ENCODE data around the gene FNDC4. TPM values are rescaled to one million over a fixed set of nuclear protein-coding genes. Genes with fewer than 3 reads are reported as not detected.

Gene FNDC4
- total RNA-seq, 4 donors from 2014 or later: 39.6 to 65.4 (median 50.9) TPM

DNA sequence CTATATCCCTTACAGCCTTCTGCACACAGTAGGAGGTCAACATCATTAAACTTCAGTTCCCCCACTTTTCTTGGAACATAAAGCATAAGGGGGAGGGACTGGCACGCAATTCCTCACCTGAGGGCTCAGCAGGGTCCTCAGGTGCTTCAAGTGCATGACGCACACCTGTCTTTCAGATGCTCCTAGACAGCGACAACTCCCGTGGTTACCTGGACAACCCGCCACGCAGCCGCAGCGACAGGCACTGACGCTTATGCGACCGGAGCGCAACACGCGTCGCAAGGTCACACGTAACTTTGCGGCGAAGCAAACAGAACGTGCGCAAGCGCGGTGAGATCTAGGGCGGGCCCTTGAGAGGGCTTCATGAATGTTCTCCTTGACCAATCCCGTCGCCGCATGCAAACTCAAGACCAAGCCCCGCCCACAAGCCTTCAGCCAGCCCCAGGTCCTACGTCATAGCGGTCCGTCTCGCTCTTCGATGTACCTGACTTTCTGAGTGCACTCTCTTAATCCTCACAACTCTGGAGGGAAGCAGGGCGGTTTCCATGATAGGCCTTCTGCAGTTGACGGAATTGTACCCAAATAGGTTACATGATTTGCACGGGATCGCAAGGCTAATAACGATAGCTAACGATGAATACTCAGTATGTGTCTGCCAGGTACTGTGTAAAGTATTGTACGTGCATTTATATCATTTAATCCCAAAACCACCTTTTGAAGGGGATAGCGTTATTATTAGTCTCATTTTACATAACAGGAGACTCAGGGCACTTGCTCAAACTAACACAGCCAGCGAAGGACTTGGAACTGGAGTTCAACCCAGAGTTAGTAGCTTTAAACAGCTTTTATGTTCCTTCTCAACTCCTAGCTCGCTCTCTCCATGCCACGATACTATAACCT, 5.3 kb downstream of the FNDC4 start, which contains the start of gene IFT172:
IFT172 (minus strand) TSS at position 246 of the 900 bp plus-strand sequence; CDS start at position 156, 90 bp downstream.
- TF ChIP-seq, protein P1, sequence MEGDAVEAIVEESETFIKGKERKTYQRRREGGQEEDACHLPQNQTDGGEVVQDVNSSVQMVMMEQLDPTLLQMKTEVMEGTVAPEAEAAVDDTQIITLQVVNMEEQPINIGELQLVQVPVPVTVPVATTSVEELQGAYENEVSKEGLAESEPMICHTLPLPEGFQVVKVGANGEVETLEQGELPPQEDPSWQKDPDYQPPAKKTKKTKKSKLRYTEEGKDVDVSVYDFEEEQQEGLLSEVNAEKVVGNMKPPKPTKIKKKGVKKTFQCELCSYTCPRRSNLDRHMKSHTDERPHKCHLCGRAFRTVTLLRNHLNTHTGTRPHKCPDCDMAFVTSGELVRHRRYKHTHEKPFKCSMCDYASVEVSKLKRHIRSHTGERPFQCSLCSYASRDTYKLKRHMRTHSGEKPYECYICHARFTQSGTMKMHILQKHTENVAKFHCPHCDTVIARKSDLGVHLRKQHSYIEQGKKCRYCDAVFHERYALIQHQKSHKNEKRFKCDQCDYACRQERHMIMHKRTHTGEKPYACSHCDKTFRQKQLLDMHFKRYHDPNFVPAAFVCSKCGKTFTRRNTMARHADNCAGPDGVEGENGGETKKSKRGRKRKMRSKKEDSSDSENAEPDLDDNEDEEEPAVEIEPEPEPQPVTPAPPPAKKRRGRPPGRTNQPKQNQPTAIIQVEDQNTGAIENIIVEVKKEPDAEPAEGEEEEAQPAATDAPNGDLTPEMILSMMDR (IDR thresholded peaks at IDR 0.05; ENCODE audit: low read depth): no peak

DNA sequence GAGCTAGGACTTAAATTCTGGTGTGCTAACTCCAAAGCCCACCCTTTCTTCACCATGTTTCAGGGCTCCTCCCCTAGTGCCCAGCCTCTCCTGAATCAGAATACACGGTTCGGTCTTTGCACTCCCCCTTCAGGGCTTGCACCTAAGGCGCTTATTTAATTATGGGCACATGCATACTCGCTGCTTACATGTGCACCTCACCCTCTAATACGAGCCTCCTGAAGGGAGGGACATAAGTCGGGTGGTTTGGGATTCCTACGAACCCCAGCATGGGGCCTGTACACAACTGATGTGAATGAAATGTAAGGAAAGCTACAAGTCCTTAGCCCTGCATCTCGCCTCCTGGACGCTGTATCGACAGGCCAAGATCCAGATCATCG, 5.9 kb downstream of the FNDC4 start:
- TF ChIP-seq, protein P1 (IDR thresholded peaks at IDR 0.05; ENCODE audit: low read depth): no peak

DNA sequence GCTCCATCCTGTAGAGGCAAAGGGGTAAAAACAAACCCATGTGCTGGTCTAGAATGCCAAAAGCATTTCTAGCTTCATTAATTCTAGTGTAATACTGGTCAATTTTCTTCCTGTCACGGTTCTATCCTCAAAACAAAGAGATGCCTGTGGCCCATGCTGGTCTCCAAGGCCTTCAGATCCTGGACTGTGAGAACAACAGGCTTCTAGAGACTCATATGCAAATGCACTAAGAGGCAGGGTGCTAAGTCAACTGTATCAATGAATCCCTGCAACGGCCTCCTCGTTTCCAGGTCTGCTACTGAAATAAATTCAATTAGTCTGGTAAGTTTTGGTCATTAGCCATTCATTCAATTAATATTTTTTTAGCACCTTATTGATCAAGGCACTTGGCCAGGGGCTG, 9.5 kb downstream of the FNDC4 start:
- TF ChIP-seq, protein P1 (IDR thresholded peaks at IDR 0.05; ENCODE audit: low read depth): no peak

DNA sequence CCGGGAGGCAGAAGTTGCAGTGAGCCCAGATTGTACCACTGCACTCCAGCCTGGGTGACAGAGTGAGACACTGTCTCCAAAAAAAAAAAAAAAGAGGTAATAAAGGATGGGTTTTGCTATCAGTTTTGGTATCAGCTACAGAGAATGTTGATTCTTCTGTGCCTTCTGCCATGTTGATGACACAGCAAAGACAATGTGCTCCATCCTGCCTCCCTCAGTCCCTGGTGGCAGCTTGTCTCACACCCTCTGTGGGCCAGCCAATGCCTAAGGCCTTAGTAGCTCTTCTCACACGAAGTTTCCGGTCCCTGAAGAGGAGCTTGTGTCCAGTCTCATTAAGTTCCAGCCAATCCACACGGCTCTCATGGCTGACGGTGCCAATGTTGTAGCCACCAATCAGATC, 23.0 kb downstream of the FNDC4 start:
- TF ChIP-seq, protein P1 (IDR thresholded peaks at IDR 0.05; ENCODE audit: low read depth): no peak

DNA sequence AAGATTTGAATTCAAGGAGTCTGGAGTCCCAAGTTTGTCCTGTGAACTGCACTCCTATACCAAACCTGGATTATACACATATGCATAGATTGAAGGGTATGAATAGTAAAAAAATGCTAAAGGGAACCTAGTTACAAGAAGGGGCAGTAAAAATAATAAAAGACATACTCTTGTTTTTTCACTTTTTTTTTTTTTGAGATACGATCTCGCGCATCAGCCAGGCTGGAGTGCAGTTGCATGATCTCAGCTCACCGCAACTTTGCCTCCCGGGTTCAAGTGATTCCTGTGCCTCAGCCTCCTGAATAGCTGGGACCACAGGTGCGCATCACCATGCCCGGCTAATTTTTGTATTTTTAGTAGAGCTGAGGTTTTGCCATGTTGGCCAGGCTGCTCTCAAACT, 30.6 kb downstream of the FNDC4 start:
- TF ChIP-seq, protein P1 (IDR thresholded peaks at IDR 0.05; ENCODE audit: low read depth): no peak

DNA sequence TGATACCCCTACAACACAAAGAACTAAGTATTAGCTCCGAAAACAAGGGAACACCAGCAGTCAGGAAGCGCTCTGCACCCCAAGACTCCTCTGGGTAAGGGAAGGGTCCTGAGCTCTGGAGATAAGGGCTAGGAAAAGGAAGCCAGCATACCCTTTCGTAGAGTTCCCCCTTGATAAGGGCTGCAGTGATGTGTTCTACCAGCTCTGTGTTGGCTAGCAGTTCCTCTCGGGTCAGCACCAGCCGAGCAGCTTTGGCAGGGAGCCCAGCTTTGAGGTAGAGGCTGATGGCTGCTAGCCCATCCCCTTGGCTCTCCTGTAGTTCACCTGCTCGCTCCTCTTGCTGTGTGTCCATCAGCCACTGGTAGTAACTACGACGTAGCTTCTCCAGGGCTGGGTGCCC, 33.9 kb downstream of the FNDC4 start:
- TF ChIP-seq, protein P1 (IDR thresholded peaks at IDR 0.05; ENCODE audit: low read depth): no peak

DNA sequence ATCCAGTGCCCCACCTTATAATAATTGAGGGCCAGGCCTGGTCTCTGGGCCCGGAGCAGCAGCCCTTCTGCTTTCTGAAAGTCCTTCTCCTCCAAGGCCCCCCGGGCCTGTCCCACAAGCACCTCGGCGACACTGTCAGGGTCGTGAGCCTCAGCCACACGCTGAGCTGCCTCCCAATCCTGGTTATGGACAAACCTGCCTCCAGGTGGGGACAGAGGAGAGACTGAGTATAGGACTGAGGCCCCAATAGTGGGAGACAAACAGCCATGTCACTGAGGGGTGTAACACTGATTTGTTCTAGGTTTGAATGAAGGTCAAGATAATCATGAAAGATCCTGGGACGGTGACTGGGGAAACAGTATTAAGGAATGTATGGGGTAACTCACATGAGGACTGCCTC, 41.0 kb downstream of the FNDC4 start:
- TF ChIP-seq, protein P1 (IDR thresholded peaks at IDR 0.05; ENCODE audit: low read depth): no peak

All from subcutaneous adipose tissue (tissue), 4 donors.